Measurements from ENCODE around the gene CDKAL1. TPM values are rescaled to one million over a fixed set of nuclear protein-coding genes. Genes with fewer than 3 reads are reported as not detected.
"Not testable (repeated sequence)": the region's sequence is repeated elsewhere in the genome, so short reads cannot be mapped to it uniquely, and the experiment has no call there.

The CDKAL1 gene
- total RNA-seq, 1 donor from 2014 or later, result 11.8 TPM

DNA sequence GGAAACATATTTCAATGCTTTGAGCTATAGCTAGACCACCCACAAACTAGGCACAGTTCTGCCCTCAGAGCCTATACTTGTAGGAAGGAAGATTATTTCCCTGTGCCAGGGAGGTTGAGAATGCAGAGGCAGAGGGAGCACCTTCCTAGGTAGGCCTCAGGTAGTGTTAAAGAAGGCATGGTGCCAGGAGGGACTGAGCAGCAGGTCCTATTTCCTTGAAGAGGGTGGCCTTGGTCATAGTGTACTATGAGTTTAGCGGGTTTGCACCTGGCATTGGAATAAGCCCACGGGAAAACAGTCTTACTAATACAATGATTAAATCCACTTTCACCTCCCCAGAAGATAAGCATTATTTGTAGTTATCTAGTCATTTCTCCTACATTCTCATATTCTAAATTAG, 375.4 kb downstream of the CDKAL1 start:
- DNase-seq (ENCODE audit: low read depth), result no peak

DNA sequence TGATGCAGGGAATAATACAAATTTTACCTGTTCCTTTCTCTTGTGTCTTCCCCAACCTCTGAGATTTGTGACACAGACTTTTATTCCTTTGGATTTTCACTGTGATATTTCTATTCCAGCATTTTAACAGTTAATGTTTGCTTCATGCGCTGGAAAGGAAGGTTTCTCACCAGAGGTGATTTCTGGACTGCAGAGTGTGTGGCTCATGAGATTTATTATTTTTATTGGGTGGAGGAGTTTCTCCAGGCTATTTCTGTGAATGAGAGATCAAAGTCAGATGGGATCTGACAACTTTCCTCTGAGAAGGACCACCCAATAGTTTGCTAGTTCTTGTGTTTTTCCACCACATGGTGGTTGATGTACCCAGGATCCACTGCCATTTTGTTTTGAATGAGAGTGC, 377.5 kb downstream of the CDKAL1 start:
- no peak for DNase-seq (ENCODE audit: low read depth)

DNA sequence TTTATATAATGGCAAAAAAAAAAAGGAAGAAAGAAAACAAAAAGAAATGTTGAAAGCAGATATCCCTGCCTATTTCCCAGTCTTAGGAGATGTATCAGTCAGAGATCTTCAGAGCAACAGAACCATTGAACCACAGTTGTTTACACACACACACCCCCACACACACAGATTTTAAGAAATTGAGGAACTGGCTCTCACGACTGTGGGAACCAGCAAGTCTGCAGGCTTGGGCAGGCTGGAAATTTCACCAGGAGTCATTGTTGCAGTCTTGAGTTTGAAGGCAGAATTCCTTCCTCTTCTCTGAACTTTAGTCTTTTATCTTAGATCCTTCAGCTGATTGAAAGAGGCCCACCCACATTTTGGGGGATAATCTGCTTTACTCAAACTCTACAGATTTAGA, 380.9 kb downstream of the CDKAL1 start:
- DNase-seq (ENCODE audit: low read depth), result no peak

DNA sequence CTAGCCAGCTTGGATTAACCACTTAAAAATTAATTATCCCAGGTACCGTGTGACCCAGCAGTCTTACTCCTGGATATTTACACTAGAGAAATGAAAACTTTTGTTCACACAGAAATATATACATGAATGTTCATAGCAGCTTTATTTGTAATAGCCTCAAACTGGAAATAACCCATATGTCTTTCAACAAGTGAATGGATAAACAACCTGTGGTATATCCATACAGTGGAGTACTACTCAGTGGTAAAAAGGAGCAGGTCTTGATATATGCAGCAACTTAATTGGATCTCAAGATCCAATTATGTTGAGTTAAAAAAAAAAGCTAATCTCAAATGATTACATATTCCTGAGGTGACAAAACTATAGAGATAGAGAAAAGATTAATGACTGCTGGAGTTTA, 381.4 kb downstream of the CDKAL1 start:
- DNase-seq (ENCODE audit: low read depth), result no peak

DNA sequence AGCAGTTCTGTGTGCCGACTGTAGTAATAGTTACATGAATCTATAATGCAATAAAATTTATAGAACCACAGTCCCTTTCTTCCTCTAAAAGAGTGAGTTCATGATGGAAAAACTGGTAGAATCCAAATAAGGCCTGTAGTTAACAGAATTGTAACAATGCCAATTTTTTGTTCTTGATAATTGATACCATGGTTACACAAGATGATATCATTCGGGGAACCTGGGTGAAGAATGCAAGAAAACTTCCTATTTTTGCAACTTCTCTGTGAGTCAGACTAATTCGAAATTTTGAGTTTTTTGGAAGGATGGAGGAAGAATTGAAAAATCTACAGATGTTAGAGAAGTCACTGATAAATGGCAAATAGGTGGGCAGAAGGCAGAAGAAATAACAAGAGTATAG, 381.8 kb downstream of the CDKAL1 start:
- no peak for DNase-seq (ENCODE audit: low read depth)

DNA sequence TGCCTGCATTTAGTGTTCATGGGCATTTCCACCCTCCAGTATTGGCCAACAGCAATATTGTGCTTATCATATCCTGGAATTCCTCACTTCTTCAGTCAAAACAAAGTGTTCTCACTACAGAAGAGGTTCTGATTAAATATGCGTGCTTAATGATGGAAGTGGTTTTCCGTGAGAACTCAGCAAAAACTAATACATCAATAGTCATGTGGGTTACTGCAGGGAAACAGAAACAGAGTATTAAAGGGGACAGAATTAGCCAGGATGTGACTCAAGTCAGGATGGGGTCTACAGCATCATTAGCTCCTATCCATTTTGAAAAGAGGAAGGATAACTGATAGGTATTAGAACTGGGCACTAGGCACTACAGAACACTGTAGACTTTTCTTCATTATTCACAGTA, 384.6 kb downstream of the CDKAL1 start:
- no peak for DNase-seq (ENCODE audit: low read depth)

DNA sequence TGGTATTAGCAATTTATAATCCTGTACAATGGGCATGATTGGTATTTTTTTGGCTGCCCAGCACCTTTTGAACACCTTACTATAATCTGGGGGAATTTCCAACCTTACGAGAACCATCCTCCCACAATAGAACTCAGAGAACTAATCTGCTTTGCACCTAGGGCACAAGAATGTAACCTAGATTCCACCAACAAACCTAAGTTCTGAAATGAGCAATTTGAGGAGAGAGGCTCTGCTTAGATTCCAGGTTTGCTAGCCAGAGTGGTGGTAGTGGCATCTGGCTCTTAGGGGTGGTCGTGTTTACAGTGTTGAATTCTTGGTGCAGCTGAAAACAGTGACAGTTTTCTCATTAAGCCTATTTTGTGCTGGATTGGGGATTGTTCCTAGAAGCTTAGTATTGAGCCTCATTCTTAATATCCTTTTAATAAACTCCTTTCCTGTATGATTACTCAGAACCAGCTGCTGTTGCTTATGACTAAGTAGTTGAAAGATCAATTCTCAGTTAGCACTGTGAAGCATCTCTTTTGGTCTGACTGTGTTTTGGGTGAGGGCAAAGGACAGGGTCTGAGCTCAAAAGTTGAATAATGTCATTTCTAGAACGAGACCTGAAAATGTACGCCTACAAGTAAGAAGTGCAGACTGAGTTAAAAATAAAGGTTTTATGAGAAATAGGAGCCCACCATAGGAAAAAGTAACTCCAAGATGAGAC, 385.6 kb downstream of the CDKAL1 start:
- DNase-seq (ENCODE audit: low read depth), result no peak

DNA sequence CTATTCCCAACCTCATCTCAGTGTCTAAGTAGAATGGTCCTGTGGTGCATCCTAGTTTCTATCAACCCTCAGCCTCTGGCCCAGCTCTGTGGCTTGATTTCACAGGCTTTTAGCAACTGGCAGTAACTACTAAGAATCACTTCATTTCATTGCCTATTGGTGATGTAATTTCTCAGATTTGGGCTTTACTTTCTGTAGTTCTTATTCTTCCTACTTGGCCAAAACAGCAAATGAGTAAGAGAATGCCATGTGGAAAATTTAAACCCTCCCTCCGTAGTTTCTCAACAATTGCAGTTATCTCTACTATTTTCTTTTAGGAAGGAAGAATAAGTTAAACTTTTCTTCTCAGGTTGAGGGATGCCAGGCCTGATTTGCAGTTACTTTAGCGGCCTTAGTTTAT, 387.3 kb downstream of the CDKAL1 start:
- DNase-seq (ENCODE audit: low read depth), result no peak

DNA sequence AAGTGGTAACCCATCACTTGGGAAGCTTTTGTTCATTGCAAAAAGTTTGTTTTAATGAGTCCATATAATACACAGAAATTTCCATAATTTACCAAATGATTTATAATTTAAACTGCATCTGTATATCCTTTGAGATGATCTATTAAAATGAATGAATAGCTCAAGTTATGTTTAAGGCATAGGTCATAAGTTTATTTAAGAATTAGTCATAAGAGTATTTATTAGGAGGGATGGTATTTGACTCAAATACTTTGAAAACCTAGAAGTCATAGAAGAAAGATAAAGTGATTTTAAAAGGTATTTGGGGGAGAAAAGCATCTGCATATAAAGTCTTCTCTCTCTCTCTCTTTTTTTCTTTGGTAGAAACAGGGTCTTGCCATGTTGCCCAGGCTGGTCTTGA, 388.5 kb downstream of the CDKAL1 start:
- no peak for DNase-seq (ENCODE audit: low read depth)

DNA sequence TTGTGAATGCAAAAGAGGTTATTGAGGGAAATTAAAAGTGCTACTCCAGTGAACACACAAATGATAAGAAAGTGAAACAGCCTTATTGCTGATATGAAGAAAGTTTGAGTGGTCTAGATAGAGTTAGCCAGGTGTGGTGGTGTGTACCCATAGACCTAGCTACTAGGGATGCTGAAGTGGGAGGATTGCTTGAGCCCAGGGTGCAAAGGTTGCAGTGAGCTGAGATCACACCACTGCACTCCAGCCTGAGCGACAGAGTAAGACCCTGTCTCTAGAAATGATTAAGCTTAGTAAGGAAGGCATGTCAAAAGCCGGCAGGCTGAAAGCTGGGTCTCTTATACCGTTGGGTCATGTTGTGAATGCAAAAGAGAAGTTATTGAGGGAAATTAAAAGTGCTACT, 389.8 kb downstream of the CDKAL1 start:
- not testable (repeated sequence) for DNase-seq (ENCODE audit: low read depth)

DNA sequence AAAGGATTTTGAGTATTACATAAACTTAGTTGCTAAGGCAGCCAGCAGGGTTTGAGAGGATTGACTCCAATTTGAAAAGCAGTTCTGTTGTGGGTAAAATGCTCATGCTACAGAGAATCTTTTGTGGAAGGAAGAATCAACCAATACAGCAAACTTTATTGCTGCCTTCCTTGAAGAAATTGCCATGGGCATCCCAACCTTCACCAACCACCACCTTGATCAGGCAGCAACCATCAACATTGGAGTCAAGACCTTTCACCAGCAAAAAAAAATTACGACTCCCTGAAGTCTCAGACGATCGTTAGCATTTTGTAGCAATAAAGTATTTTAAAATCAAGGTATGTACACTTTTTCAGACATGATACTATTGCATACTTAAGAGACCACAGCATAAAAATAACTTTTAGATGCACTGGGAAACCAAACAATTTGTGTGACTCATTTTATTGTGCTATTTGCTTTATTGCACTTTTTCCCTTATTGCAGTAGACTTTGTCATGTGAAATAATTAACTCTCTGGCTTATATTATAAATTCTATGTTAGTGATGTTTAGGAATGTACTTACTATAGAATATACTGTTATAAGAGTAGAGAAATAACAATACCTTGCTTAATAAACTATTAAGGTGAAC, 390.8 kb downstream of the CDKAL1 start:
- DNase-seq (ENCODE audit: low read depth), result no peak

DNA sequence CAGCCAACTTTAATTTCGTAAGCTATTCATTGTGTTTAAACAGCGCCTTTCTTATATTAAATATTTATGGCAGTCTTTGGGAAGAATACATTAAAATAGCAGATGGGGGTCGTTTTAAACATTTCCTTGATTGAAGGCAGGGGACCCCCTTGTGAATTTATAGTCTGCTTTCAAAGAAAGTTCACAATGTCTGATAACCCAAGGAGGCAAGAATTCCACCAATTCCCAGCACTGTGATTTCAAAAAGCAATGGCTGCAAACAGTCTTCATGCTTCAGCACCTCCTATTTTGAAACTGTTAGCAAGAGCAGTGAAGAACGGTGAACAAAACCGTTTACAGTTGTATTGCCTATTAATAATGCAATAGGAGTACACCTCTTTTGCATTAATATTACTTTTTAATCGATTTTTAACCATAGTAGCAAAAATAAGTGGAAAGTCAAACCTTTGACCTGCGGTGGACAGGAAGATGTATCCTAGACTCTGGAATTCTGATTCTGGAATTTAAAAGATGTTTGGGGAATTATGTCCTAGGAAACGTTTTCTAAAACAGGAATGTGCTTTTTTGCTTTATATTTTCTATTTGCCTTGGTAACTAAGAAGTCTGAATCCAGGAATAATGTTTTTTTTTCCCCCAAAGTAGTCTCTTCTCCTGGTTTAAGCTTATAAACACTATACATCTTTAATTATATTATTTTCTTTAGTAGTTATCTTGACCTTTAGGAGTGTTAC, 393.0 kb downstream of the CDKAL1 start:
- DNase-seq (ENCODE audit: low read depth), result no peak

DNA sequence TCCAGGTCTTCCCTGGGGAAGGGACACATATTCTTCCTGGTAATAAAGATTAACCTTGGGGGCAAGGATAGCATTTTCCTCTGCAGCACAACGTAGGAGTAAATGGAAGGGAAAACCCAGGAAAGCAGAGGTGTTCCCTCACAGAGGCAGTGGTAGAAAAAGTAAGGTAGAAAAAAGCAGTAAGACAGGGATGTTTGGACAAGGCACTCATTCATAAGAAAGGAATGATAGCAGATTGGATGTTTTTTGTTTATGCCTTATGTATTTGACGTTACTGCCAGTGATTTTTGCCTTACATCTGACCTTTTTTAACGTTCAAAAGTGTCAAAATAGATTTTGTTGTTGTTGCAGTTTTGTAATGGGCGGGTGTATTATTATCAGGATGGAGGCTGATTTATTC, 395.0 kb downstream of the CDKAL1 start:
- no peak for DNase-seq (ENCODE audit: low read depth)

DNA sequence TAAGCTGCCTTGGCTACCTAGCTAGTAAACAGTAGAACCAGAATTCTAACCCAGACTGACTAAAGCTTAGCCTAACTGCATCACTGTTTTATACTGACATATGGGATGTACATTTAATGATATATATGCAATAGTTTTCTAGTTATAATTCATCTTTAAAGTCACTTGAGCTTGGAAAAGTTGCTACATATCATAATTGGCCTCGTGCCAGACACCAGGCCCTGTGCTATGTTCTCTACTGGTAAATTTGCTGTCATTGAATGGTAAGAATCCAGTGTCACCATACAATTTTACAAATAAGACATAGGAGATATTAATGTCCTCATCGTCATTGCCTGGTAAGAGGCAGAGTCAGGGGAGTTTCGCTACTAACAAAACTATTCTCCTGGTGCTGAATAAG, 396.8 kb downstream of the CDKAL1 start:
- DNase-seq (ENCODE audit: low read depth), result no peak

DNA sequence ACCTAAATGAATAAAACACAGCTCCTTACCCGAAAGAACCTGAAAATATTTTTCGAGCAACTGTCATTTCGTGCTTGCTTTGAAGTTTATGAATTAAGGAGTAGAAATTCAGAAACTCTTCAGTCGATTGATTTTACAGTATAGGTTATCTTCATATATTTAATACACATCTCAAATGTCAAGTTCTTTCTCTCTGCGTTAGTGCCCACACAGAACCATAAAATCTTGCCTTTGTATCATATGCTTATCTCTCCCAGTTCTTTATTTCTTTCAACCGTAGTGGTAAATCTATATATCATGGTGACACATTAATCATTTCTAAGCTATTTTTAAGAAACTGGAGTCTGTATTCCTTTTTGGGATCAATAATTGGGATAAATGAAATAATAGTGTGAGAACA, 397.5 kb downstream of the CDKAL1 start:
- no peak for DNase-seq (ENCODE audit: low read depth)

DNA sequence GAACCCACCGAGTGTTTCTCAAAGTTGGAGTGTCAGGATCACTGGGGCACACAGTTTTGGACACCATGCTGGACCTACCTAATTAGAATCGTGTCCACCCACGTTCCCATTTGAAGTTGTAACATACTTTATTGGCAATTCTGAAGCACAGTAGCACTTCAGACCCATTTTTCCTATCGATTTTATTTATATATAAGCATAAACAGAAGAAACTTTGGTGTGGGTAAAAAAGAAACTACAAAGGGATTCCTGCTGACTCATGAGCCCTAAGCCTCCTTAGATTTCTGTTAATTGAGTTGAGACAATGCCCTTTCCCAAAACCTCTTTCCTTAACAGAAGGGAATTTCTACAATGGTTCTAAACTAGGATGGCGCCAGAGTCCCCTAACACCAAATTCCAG, 398.0 kb downstream of the CDKAL1 start:
- DNase-seq (ENCODE audit: low read depth), result no peak

DNA sequence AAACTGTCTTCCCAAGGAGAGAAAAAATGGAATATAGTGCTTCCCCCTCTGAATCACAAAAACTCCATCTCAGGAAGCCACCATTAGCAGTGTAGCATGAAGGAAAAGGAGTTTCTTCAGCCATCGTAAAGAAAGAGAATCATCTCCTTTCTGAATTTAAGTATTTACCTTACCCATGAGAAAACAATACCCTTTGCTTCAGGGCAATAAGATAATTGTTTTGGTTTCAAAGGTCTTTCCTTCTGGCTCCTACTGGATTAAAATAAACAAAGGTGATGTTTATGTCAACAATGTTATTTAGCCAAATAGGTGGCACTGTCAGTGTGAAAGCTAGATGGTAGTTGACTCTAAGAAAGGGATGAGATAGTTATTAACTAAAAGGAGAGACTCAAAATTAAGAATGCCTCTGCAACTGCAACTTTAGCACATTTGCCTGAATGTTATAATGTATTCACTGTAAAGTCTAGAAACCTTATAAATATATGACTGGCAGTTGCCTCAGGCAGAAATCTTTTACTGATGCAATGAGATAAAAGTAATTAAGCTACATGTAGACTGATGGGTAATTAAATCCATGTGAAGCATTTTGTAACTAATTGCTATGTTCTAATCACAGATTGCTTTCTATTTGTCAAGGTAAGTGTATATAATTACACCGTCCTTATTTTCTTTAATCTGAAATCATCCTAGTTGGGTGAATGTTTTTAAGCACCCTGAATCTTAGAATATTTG, 399.0 kb downstream of the CDKAL1 start:
- DNase-seq (ENCODE audit: low read depth), result no peak

DNA sequence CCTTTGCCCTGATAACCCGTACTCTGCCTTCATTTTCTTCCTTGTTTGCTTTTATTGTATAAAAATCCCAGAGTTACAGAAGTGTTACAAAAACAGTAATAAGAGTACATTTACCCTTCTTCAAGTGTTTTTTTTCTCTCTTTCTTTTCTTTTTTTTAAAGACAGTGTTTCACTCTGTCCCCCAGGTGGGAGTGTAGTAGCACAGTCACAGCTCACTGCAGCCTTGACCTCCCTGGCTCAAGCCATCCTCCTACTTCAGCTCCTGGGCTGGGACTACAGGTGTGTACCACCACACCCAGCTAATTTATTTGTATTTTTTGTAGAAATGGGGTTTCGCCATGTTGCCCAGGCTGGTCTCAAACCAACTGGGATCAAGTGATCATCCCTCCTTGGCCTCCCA, 402.7 kb downstream of the CDKAL1 start:
- DNase-seq (ENCODE audit: low read depth), result no peak

DNA sequence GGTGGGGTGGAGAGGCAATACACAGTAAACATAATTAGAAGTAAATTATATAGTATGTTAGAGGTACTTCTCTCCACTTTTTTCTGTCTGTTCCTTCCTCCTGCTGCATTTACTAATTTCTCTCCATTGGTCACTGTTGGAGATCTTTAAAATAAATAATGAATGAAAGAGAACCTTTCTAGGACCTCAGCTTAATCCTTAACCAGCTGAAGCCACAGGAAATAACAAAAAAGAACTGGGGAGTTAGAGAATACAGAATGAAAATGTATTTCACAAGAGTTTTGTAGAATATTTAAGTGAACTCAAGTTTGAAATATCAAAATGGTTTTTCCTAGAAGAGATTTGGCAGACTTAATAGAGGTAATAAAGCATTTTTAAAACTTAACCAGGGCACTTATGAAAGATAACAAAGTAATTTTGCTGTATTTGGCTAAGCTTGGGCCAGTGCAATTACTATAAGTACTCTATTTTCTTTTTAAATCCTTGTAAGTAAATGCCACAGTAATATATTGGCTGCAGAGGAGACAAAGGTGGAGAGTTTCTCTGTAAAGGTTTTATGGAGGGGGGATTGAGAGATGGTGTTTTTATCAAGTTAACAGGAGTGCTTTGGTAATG, 405.0 kb downstream of the CDKAL1 start:
- no peak for DNase-seq (ENCODE audit: low read depth)

DNA sequence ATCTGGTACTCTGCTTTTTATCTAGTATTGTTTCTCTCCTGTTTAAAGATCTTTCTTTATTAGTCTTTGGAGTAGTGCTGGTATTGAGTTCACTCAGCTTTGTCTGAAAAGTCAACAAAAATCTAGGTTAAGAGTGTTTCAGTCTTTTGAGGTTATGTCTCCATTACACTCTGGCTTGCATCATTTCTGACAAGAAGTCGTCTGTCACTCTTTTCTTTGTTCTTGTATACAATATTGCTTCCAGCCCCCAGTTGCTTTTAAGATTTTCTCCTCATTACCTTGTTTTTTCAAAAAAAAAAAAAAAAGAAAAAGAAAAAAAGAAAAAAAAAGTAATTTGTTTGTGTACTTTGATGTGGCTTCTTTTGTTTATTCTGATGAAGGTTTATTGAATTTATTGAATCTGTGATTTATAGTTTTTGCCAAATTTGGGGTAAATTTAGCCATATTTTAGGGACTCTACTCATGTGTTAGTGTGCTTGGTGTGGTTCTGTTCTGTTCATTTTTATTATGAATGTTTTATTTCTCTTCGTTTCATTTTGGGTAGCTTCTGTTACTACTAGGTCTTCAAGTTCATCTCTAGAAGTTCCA, 408.9 kb downstream of the CDKAL1 start:
- no peak for DNase-seq (ENCODE audit: low read depth)

DNA sequence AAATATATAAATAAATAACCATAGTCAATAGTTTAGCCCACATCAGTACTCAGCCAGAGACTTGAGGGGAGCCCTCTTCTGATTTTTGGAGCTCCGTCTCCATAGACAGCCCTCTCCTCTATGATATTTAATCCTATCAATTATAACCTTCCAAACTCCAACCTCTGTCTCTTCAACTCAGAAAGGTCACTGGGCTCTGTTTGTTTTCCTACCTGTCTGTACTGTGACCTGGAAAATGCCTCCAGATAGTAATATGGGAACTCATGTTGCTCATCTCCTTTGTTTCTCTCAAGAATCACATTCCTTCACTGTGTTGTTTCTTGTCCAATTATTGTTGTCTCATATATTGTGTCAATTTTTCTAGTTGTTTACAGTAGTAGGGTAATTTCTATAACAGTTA, 409.7 kb downstream of the CDKAL1 start:
- no peak for DNase-seq (ENCODE audit: low read depth)

Measured in myocyte (in vitro differentiated cells).